ENCODE measurements around the gene CDH5.

DNA sequence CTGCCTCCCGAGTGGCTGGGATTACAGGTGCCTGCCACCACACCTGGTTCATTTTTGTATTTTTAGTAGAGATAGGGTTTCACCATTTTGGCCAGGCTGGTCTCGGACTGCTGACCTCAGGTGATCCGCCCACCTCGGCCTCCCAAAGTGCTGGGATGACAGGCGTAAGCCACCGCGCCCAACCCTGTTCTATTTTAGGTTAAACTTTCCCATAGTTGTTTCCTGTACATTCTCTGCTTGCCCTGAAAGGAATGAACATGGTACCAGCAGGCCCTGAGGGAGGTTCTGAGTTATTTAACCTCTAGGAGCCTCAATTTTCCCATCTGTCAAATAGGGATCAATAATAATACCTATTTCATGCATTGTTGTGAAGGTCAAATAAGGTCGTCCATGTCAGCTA is 11.0 kb upstream of the CDH5 start:
- TF ChIP-seq, protein P1, sequence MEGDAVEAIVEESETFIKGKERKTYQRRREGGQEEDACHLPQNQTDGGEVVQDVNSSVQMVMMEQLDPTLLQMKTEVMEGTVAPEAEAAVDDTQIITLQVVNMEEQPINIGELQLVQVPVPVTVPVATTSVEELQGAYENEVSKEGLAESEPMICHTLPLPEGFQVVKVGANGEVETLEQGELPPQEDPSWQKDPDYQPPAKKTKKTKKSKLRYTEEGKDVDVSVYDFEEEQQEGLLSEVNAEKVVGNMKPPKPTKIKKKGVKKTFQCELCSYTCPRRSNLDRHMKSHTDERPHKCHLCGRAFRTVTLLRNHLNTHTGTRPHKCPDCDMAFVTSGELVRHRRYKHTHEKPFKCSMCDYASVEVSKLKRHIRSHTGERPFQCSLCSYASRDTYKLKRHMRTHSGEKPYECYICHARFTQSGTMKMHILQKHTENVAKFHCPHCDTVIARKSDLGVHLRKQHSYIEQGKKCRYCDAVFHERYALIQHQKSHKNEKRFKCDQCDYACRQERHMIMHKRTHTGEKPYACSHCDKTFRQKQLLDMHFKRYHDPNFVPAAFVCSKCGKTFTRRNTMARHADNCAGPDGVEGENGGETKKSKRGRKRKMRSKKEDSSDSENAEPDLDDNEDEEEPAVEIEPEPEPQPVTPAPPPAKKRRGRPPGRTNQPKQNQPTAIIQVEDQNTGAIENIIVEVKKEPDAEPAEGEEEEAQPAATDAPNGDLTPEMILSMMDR (conservative IDR thresholded peaks at IDR 0.05; ENCODE audit: low read length) = no peak
- no peak for TF ChIP-seq EZH2phosphoT487 (IDR thresholded peaks at IDR 0.05; ENCODE audit: borderline replicate concordance, low read depth, low read length)
